NCI-H460 (cell line): ENCODE measurements around the gene LIPE. TPM values are rescaled to one million over a fixed set of nuclear protein-coding genes. Genes with fewer than 3 reads are reported as not detected.

ENCODE experiments used
- DNase-seq: peaks from one replicate; pipeline ENCODE4 v3.0.0-alpha.2; 2016; ENCODE audit warnings: low read depth; ENCODE audit errors: extremely low read depth
- total RNA-seq: library from RNA; depleted of rRNA; stranded (reverse); fragments of >200 nt; shearing (Covaris generic); gene quantifications from 2 replicates; pipeline ENCODE4 v1.2.3, GENCODE V29; 2014

LIPE gene
- total RNA-seq, 1 experiment from 2014 or later = 0.87 TPM

DNA sequence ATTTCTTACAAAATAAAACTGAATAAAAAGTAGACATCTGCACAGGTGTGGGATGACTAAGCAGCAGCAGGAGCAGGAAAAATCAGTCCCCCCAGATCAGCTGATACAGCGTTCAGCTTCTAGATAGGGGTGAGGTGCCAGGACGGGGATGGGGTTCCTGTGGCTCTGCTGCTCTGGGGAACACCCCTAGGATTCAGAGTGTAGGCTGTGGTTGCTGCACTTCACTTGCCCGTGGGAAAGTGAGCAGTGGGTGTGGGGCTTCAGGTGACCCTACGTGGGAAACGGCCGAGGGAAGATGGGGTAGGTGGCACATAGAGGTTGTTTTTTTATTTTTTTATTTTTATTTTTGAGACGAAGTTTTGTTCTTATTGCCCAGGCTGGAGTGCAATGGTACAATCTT, 18.8 kb upstream of the LIPE start:
- no peak for DNase-seq

DNA sequence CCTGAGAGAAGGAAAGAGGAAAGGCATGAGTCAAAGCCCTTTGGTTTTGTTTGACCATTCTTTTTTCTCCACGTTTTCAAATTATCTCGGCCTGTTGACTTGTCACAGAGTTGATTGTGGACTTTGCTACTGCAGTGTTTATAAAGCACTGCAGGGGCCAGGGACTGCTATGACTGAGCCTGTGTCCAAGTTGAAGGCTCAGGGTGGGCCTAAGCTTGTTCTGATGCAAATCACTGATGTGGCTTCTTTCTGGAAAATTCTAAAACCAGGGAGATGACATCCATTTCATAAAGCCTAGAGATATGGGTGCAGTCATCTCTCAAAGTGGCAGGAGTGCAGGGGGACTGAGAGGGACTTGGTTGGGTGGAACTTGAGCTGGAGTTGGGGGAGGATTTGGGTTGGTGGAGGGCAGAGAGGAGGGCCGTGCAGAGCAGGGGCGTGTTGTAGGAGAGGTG, 16.8 kb upstream of the LIPE start:
- no peak for DNase-seq

DNA sequence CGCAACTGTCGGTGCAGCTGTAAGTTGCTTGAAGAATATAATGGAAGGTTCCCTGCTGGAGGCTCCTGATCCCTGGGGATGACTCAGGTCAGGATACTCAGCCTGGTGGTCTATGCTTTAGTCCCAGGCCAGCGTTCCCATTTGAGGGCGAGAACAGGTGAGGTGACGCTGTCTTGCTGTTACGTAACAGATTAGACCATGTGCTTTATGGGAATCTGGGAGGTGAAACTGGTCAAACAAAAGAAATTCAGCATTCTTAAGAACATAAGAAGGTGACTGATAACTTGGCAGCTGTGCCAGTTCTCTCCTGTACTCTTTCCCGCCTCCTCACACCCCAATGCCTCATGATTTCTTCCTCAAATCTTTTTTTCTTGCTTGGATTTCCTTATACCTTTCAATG, 15.6 kb upstream of the LIPE start, which contains the start of gene CXCL17:
TSS of gene CXCL17 (minus strand) at position 114 of the 400 bp plus-strand sequence. CDS start 114 bp downstream, outside the sequence.
- no peak for DNase-seq

DNA sequence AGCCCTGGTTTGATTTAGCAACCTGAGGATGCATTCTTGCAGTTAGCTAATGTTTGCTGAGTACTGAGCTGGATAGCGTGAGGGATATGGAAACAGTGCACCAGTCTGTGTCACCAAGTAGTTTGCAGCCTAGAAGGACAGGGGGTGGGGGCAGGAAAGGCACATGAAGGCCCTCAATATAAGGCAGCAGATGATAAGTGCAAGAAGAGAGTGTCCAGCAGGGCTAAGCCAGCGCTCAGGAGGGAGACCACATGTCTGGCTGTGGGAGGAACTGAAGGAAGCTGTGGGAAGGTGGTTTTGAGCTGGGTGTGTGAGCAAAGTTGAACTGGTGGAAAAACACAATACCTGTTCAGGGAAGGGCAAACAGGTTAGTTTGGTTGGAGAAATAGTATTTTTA, 13.9 kb upstream of the LIPE start:
- DNase-seq = no peak

DNA sequence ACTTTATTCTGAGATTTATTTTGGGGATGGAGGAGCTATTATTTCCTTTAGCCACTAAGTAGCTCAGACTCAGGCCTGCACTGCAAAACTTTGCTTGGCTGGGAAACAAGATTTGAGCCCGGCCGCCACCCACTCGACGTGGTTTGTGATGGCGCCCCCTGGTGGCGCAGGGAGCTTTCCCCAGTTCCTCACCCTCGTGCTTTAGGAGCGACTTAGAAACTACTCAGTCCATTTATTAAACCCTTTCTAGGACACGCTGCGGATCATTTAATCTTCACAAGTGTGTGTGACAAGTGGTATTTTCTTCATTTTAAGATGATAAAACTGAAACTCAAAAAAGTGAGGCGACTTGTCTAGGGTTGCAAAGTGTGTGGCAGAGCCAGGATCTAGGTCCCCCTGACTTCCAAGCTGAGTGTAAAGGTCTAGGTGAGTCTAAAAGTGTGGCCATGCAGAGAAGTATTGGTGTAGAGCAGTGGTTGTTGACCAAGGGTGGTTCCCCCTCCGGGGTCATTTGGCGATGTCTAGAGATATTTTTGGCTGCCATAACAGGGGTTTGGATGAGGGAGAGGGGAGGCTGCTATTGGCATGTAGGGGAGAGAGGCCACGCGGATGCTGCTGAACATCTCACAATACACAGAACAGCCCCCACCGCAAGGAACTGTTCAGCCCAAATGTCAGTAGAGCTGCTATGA, 13.3 kb upstream of the LIPE start:
- peak; percentile 37 for DNase-seq

DNA sequence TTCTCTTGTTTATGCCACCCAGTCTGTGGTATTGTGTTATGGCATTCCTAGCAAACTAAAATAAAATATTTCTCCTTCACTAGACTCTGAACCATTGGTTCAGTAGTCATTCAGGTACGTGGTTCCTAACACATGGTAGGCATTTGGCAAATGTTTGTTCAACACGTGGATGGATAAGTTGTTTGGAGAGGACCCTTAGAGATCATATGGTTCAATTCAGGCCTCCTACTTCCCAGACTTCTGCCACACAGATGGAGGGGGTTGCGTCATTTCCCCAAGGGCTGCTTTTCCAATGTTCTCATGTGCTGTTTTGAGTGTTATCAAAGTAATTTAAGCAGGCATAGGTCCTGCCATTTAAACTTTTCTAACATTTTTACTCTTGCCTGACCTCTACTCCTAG, 8.8 kb upstream of the LIPE start:
- no peak for DNase-seq

DNA sequence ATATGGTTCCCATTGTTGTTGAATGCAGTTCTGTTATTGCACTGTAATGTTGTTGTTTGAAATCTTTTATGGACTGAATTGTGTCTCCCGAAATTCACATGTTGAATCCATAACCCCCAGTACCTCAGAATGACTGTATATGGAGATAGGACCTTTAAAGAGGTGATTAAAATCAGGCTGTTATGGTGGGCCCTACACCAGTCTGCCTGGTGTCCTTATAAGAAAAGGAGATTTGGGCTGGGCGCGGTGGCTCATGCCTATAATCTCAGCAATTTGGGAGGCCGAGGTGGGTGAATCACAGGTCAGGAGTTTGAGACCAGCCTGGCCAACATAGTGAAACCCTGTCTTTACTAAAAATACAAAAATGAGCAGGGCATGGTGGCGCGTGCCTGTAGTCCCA, 8.1 kb upstream of the LIPE start:
- no peak for DNase-seq

DNA sequence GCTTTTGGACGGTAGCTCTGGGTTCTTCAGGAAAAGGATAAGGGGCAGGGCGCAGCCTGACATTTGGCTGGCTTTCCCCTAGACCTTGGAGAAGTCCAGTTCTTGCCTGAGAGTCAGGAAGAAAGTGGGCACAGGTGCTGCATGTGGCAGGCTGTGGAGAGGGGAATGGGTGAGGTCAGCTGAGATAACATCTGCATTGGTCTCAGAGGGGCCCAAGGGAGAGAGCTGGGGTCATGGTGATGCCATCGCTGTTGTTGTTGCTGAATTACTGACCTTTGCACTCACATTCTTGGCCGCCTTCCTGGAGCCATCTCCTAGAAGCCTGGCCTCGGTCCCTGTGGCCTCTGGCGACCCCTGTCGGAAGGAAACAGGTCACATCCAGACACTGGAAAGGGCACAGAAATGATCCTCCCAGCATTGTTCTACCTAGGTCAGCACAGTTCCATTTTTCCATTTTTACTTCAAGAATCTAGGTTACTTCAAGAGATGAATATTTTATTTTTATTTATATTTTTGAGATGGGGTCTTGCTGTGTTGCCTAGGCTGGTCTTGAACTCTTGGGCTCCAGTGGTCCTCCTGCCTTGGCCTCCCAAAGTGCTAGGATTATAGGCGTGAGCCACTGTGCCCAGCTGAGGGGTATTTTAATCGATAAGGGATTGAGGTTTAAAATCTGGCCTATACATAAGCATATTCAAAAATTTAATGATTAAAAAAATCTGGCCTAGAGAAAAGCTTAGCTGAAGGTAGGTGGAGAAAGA, 6.5 kb upstream of the LIPE start:
- DNase-seq = peak; percentile 54

DNA sequence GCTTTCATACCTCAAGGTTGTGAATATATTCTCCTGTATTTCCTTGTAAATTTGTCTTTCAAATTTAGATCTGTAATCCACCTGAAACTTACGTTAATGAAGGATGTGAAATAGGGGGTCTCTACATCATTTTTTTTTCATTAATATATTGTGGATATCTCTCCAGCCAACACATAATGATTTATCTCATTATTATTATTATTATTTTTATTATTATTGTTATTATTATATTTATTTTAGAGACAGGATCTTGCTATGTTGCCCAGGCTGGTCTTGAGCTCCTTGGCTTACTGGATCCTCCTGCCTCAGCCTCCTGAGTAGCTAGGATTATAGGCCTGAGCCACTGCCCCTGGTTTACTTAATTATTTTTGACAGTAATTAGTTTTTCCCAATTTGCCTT, 4.3 kb upstream of the LIPE start:
- DNase-seq = no peak

DNA sequence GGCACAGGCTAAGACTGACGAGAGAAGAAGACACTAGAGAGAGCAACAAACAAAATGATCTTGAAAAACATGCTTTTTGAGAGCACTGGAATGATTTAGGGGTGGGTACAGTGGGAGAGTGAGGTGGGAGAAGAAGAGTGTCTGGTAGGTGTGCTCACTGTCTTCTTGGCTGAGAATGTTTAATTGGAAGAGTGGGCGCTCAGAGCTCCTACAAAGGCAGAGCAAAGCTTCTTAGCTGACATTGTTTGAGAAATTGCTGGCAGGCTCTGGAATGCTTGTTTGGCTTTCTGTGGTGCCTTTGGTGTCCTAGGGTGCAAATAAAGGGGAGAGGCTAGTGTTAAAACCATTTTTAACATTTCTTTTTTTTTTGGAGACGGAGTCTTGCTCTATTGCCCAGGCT, 1.5 kb upstream of the LIPE start:
- no peak for DNase-seq

DNA sequence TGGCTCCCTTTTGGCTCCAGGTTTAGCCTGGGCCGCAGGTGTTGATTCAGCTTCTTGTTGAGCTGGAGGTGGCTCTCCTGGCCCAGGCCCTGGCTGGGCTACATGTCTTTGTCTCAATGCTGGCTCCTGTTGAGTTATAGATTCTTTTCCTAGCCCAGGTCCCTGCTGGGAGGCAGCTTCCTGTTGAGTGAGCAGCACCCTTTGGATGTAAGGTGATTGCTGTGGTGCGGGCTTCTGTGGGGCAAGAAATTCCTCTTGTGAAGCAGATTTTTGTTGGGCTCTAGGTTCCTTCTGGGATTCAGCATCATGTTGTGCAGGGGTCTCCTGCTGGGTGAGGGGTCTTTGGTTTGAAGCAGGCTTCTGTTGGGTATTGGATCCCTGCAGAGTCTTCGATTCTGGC, 545 bp downstream of the LIPE start:
- DNase-seq = no peak

DNA sequence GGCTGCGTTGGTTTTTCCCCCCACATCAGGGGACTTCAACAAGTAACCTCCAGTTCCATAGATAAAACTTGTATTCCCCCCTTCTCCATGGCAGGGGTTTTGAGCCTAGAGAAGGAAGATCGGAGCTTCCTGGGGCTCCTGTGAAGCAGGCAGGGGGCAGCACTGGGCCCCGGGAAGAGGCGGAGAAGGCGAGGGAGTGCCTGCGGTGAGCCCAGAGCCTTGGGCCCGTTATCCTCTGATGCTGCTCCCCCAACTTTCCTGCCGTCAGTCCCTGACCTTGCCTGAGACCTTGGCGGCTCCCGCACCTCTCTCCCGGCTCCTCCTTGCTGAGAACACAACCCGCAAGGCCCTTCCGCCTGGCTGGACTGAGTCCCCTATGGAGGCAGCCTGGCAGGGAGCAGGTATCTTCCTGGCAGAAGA, 2.5 kb downstream of the LIPE start:
- no peak for DNase-seq

DNA sequence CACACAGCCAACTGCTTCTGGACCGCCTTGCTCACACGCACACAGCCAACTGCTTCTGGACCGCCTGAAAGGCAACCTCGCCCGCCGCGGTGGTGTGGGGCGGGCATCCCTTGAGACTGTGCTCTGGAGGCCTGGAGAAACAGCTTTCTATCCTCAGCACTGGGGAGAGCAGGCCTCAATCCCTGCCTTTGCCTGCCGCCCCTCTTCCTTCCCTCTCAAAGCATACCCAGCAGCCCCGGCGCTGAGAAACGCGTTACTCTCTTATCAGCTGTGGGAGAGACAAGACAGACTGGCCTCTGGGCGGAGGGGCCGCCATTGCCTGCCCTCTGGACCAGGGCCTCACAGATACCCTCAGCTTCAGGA, 2.9 kb downstream of the LIPE start:
- DNase-seq = no peak

DNA sequence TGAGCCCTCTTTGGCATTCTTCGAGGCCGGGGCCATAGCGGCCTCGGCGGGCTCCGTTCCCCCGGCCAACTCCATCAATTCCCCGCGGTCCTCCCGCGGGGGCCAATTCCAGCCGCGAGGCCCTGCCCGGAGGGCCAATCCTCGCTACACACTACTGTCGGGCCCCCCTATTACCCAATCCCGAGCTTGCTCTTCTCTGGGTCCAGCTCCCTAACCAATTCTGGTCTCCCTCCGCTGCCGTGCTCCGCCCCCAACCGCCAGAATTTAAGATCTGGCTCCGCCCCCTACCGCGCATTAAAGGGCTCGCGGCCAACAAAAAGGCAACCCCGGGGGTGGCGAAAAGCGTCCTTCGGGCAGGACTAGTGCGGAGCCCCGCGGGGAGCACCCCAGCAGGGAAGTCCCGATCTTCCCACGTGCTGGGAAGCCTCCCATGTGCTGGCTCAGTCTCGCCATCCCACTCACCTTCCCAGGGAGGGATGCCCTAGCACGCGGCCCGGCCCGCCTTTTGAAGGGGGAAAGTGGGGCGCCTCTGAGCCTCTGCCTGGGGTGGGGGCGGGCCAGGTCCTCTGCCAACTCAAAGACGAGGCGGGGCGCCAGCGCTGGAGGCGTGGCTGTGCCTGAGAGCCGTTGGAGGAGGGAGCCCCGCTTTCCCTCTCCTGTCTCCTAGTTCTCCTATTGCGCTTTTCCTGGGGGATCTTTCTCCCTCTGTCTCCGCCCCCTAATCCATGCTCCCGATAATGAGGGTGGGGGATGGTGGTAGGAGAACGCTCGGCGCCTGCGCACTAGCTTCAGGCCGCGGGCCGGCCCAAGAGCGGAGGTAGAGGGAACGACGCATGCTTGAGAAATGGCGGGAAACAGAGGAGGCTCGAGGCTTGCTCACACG, 3.5 kb downstream of the LIPE start:
- peak; percentile 53 for DNase-seq

DNA sequence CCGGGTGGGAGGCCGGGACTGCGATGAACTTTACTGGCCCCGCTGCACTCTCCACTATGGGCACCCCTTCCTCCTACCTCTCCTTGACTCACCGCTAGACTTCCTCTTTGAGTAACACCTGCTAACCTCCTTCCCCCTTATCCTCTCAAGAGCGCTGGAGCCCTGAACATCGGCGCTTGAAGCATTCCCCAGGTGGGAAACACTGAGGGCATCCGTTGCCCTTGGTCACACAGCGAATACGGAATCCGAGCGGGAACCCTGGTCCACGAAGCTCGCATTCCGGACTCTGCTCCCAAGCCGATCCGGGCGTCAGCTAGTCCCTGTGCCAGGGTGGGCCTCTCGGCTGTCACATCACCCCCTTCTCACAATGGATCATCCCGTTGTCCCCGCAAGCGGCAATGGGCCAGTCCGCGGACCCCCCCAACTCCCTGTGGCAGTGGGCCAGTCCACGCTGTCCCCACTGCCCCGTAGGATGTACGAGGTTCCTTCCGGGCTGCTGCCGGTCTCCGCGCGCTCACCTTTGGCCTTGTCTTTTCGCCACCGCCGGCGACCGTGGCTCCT, 4.2 kb downstream of the LIPE start:
- no peak for DNase-seq

- no peak for DNase-seq
Measured at GRCh38 chr19:42422092-42422900, 4.9 kb downstream of the LIPE start.

DNA sequence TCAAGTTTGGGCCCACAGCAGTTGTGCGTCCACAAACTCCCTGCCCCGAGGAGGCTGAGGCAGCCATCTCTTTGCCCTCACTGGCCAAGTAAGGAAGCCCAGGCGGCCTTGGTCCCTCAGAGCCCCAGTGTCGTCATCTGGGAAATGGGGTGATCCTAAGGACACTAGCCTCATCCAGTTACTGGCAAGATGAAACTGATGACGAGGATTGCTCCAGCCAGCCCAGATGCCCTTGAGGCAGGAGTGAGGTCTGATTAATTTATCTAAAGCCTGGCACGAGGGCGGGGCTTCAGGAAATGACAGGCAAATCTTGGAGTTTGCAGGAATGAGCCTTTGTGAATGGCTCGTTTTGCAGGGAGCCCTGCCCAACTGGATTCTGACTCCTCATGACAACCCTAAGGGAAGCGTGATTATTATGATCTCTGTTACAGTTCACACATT, 5.6 kb downstream of the LIPE start:
- DNase-seq = no peak

GRCh38 chr19:42421101-42421500, 6.1 kb downstream of the LIPE start:
- DNase-seq = no peak

DNA sequence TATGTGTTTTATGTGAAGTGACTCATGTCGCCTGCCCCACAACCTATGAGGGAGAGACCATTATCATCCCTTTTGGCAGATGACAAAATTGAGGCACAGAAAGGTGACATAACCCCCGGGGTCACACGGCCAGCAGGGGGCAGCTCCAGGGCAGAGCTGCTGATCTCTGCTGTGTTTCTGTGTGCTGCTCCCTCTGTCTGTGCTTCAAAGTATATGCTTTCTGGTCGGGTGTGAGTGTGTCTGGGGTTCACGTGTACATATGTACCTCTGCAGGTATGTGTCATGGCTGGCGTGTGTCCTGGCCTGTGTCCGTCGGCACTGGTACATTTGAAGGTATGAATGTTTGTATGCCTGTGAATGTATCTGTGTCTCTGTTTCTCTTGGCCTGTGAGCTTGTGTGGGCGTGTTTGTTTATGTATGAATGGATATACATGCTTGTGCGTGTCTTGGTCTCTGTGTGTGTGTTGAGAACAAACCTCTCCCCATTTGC, 7.1 kb downstream of the LIPE start:
- peak; percentile 59 for DNase-seq

DNA sequence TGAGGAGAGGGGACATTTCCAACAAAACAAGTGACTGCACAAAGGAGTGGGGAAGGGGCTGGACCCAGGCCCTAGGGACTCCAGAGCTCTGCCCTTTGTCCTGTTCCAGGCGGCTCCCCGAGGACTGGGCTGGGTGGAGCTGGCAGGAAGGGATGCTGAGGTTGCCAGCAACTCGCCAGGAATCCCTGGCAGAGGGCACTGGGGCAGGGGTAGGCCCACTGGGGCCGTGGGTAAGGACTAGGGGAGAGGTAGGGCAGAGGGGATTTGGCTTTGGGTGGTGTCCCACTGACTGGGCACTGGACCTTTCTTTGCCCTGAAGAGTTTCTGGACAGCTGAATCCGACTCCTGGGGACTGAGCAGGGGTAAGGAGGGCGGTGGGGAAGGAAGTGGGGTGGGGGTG, 7.9 kb downstream of the LIPE start:
- no peak for DNase-seq
